GM18951 (cell line): ENCODE measurements around the gene FAM169A.

Source experiments
- POLR2A ChIP-seq: IDR thresholded peaks from 4 replicates; pipeline ENCODE4 v1.6.1; 2011; ENCODE audit warnings: mild to moderate bottlenecking; ENCODE audit not compliant: insufficient read length, insufficient read depth; ENCODE audit errors: extremely low read depth
- in situ Hi-C: fragments of 300-500 bp; cut with MboI; formaldehyde crosslinking; loops from one replicate; pipeline ENCODE4 v1.12.0; 2022; ENCODE audit warnings: low sequenced_read_pairs, mixed read lengths, inconsistent platforms; ENCODE audit not compliant: unreplicated experiment

FAM169A gene

DNA sequence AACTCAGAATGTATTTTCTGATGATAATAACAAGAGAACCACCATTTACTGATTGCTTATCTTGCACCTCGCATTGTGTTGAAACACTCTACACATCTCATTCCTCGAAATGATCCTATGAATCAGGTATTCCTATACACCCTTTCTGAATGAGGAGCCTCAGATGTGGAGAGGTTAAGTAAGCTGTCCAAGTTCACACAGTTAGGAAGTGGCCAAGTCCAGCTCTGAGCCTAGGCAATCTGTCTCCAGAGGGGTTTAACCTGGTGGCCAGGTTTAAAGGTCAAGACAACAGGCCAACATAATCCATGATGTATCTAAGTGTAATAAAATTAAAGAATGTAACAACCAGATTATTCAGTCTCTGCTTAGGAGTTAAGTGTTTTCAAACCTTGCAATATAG is 12.9 kb downstream of the FAM169A start:
- no peak for TF ChIP-seq POLR2A
- in situ Hi-C loops: no loop called here

DNA sequence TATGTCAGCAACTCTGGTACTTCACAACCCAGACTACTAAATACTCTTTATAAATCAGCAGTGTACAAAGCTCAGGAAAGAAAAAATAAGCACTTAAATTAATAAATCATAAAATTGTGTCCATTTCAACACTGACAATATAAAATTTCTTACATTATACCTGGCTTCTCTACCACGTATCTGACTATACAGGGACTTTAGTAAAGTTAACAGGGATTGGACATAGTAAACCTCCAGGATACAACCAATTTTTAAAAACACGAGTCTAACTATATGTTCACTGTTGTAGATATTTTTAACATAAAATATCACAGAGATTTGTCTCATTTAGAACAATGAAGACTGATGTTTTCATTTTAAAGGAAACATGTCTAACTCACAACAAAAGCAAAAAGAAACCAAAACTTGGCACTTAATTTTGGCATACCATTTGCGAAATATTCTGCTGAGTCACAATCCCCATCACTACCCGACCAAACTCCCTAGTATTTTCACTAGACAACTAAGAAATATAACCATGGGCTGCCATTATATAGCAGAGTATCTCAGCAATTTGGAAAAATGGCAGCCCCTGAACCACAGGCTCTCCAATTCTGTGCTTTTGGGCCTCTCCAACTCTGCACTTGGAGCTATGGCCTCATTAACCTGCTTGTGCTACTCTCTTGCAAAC is 14.4 kb downstream of the FAM169A start:
- no peak for TF ChIP-seq POLR2A
- in situ Hi-C loops: no loop called here

DNA sequence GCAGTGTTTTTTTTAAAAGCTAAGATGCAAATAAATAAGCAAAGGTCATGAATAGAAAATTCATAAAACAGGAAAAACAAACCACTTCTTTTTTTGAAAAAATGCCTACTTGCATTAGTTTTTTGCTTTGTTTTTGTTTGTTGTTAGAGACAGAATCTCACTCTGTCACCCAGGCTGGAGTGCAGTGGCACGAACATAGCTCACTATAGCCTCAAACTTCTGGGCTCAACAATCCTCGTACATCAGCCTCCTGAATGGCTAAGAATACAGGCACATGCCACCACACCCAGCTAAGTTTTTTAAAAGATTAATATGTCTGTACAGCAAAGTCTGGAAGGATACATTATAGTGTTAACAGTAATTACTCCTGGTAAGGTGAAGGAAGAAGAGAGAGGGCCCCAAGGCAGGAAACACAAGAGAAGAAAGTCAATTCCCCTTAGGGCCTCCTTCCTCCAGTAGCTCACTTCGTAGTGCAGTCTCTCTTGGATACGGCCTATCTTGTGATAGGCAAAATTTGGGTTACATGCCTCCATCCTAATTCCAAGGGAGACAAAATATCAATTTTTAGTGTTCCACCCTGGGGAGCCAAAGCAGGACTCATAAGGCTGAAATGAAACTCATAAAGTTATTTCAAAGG is 15.3 kb downstream of the FAM169A start:
- TF ChIP-seq POLR2A: no peak
- in situ Hi-C loops: no loop called here

DNA sequence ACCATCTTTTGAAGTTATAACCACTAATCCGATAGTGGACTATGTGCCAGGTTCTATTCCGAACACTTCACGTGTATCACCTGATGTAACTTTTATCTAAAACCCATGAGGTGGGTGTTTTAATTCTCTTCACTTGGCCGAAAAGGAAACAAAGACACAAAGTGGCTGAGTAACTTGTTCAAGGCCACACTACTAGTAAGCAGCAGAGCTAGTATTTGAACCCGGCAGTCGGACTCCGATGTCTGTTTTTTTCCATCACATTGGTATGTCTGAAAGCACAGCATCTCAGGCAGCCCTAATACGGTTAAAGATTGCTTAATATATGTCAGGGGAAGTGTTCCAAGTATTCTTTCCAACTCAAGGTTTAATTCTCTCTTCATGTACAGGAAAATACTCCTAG is 16.2 kb downstream of the FAM169A start:
- TF ChIP-seq POLR2A: no peak
- in situ Hi-C loops: no loop called here

DNA sequence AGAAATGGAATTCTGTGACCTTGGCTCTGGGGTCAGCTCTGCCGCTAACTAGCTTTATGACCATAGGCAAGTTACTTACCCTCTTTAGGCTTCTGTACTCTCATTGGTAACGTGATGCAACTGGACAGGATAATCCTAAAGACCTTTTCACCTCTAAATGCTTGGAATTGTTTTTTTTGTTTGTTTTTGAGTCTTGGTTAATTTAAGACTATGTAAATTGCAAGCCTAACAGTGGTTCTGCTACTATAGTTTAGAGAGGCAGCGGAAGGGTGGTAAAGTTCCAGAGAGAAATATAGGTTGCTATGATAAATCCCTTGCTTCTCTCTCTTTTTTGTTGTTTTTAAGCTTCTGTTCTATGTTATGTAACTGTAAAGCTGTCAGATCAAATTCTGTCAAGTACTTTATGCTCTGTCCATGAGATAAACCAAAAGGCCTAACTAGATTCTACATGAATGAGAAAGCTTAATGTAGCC is 17.6 kb downstream of the FAM169A start:
- TF ChIP-seq POLR2A: no peak
- in situ Hi-C loops: no loop called here

DNA sequence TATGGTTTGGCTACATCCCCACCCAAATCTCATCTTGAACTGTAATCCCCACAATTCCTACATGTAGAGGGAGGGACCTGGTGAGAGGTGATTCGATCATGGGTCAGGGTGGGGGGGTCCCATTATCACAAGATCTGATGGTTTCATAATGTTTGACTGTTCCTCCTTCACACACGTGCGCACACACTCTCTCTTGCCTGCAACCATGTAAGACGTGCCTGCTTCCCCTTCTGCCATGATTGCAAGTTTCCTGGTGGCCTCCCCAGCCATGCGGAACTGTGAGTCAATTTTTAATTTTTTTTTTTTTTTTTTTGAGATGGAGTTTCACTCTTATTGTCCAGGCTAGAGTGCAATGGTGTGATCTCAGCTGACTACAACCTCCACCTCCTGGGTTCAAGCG is 27.0 kb downstream of the FAM169A start:
- in situ Hi-C loops: no loop called here
- TF ChIP-seq POLR2A: no peak

DNA sequence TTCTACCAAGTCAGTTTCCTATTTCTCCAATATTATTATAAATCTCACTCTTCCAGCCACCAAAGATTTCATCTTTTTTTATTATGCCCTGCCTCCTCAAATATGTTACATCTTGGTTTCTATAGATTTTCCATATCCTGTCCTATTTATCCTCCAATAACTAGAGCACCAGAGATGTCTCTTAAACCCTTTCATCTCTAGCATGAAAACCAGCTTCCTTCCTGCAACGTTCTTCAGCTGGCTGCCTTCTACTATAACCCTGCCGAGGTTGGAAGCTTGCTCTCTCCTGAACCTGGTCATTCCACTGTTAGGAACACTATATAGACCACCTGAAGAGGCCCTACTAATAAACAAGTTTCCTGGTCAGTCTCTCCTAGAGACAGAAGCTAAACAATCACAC is 27.9 kb downstream of the FAM169A start:
- in situ Hi-C loops: no loop called here
- no peak for TF ChIP-seq POLR2A

DNA sequence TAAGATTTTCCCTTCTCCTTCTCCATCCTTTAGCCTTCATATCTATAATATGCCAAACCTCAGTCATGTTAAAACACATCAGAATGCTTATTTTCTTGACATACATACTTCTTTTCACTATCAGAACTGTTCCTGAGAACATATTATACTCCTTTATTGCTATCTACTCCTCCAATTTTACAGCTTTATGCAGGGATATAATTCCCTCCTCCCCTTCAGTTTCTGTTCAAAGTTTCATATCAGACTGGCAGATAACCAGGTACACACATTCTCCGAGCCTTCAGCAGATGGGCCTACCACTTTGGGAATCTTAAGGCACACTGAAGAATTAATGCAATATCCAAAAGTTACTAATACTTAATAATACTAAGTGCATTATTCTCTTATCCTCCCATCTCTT is 29.1 kb downstream of the FAM169A start:
- in situ Hi-C loops: no loop called here

DNA sequence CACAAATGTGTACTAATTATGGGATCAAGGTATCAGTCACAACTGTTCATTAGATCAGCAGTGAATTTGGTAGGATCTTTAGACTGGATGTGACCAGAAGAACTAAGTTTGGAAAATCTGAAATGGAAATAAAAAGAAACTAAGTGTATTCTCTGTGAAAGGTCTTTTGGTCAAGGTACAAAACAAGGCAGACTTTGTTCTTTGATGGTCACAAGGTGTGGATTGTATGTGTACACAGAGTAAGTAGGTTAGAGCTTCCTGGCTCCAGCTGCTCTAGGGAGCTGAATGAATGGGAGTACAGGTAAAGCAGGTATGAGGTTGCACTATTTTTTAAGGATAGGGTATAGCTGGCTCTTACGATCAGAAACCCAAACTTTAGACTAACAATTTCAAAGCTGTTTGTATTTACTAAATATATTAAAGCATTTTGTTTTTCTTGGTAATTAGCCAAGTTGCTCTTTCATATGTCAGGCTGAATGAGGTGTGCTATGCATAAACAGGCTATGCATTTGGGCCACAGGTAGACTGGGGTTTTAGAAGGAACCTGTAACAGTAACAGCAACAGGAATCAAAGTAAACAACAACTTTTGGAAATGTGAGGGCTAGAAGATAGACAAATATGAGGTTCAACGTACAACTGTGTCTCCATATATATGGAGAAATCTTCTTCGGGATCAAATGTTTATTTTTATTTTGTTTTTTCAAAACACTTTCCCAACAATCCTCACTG is 32.5 kb downstream of the FAM169A start:
- in situ Hi-C loops: no loop called here
- TF ChIP-seq POLR2A: no peak

More for the DNA sequence above, 29.1 kb downstream of the FAM169A start:
- no peak for TF ChIP-seq POLR2A

DNA sequence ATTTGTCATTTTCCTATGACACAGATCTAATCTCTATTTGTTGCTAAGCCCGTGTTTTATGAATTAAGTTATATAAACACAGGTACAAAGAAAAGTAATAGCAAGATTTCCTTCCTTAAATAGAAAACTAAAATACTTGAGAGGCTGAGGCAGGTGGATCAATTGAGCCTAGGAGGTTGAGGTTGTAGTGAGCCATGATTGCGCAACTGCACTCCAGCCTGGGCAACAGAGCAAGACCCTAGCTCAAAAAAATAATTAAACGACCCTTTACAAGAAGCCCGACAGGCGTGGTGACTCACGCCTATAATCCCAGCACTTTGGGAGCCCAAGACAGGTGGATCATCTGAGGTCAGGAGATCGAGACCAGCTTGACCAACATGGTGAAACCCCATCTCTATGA is 36.8 kb downstream of the FAM169A start:
- in situ Hi-C loops: no loop called here
- TF ChIP-seq POLR2A: no peak

DNA sequence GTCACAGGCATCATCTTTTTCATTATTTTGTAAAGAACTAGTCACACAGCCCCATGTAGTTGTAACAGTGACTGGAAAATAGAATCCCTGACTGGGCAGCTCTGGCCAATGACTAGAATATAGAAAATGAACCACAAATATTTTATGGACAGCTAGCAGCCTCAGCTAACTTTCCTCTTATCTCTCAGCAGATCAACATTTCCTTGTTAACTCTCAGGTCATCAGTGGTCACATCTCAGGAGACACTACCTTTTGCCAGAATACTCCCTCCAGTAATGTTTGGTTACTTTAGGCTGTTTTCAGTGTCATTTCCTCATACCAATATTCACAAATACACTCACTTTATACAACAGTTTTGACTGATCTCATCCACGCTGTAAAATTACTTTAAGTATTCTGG is 43.9 kb downstream of the FAM169A start:
- in situ Hi-C loops: no loop called here
- TF ChIP-seq POLR2A: no peak

DNA sequence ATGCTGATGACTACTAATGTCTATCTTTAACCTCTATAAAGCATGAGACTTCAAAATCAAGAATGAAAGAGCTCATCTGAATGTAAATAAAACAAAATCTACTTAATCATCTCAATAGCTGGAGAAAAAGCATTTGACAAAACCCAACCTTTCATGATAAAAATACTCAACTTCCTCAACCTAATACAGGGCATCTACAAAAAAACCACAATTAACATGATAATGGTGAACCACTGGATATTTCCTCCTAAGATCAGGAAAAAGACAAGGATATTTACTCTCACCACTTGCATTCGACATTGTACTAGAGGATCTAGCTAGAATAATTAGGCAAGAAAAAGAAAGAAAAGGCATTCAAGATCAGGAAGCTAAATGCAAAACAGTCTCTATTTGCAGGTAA is 49.3 kb downstream of the FAM169A start:
- in situ Hi-C loops: no loop called here
- TF ChIP-seq POLR2A: no peak

DNA sequence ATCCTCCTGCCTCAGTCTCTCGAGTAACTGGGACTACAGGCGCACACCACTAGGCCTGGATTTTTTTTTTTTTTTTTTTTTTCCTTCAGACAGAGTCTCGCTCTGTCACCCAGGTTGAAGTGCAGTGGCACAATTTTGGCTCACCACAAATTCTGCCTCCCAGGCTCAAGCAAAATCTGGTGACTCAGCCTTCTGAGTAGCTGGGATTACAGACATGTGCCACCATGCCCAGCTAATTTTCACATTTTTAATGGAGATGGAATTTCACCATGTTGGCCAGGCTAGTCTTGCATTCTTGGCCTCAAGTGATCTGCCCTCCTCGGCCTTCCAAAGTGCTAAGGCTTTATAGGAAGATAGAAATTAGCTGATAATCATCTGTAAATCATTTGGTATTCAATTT is 55.3 kb downstream of the FAM169A start:
- in situ Hi-C loops: no loop called here
- no peak for TF ChIP-seq POLR2A

DNA sequence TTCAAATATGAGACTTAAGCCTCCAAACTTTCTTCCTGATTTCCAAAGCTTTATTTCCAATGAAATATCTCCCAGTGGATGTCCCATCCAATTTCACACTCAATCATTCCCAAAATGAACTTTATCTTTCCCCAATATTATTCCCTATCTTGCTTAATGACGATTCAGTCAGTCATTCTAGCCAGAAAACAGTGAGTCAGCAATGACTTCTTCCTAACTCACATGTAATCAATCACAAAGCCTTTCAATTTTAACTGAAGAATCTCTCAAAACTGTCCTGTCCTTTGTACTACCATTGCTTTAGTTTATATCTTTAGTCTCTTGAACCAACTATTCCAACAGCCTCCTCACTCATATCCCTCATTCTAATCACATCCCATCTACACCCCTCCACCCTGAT is 64.2 kb downstream of the FAM169A start:
- in situ Hi-C loops: no loop called here

More for the DNA sequence above, 64.2 kb downstream of the FAM169A start:
- TF ChIP-seq POLR2A: no peak
